ENCODE measurements around the gene SIT1.

DNA sequence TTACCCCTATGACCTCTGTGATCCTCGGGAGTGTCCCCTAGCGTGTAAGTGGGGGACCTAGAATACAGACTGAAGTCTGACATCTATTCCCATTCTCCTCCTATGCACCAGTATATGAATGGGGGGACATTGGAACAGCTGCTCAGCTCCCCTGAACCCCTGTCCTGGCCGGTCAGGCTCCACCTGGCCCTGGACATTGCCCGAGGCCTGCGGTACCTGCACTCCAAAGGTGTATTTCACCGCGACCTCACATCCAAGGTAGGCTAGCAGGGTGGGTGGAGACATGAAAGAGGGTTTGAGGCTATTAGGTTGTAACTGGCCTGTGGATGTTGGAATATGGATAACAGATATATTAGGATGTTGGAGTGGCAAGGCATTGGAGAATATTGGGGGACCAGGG is 44.0 kb downstream of the SIT1 start:
- TF ChIP-seq POLR2A (IDR thresholded peaks at IDR 0.05), result no peak
- TF ChIP-seq, protein P1, sequence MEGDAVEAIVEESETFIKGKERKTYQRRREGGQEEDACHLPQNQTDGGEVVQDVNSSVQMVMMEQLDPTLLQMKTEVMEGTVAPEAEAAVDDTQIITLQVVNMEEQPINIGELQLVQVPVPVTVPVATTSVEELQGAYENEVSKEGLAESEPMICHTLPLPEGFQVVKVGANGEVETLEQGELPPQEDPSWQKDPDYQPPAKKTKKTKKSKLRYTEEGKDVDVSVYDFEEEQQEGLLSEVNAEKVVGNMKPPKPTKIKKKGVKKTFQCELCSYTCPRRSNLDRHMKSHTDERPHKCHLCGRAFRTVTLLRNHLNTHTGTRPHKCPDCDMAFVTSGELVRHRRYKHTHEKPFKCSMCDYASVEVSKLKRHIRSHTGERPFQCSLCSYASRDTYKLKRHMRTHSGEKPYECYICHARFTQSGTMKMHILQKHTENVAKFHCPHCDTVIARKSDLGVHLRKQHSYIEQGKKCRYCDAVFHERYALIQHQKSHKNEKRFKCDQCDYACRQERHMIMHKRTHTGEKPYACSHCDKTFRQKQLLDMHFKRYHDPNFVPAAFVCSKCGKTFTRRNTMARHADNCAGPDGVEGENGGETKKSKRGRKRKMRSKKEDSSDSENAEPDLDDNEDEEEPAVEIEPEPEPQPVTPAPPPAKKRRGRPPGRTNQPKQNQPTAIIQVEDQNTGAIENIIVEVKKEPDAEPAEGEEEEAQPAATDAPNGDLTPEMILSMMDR (IDR thresholded peaks at IDR 0.05), result no peak

Measured in esophagus squamous epithelium (tissue), 4 donors.